AG08395 (cell line): Measurements from ENCODE around the gene ZNF628.

ENCODE experiments used
- DNase-seq: peaks from one replicate; pipeline ENCODE4 v3.0.0; 2012; ENCODE audit warnings: mixed read lengths, low spot score

Gene ZNF628

GRCh38 chr19:55530996-55531395 lies 54.6 kb downstream of the ZNF628 start:
- DNase-seq: no peak
